GM20000 (cell line): ENCODE results near the gene DARS1.
"Not testable (repeated sequence)": the region's sequence is repeated elsewhere in the genome, so short reads cannot be mapped to it uniquely, and the experiment has no call there.

Experiments
- DNase-seq: peaks from one replicate; pipeline ENCODE4 v3.0.0; 2012; ENCODE audit warnings: low spot score
- CTCF ChIP-seq: IDR thresholded peaks from 2 replicates; pipeline ENCODE4 v1.5.1; 2012; ENCODE audit warnings: mild to moderate bottlenecking, control low read depth; ENCODE audit errors: extremely low read depth, missing control alignments

DARS1 gene

GRCh38 chr2:135899567-135899966, 85.9 kb downstream of the DARS1 start:
- TF ChIP-seq CTCF, result no peak
- no peak for DNase-seq

- no peak for TF ChIP-seq CTCF
- DNase-seq, result no peak
Measured at GRCh38 chr2:135898234-135898786, 87.1 kb downstream of the DARS1 start.

GRCh38 chr2:135894930-135895329, 90.5 kb downstream of the DARS1 start:
- DNase-seq, result no peak
- TF ChIP-seq CTCF, result no peak

- TF ChIP-seq CTCF, result no peak
- DNase-seq, result no peak
Measured at GRCh38 chr2:135893374-135893794, 92.0 kb downstream of the DARS1 start.

GRCh38 chr2:135890835-135891234, 94.6 kb downstream of the DARS1 start:
- DNase-seq, result no peak
- no peak for TF ChIP-seq CTCF

- TF ChIP-seq CTCF, result no peak
Measured at GRCh38 chr2:135890149-135890548, 95.3 kb downstream of the DARS1 start.

GRCh38 chr2:135888587-135888986, 96.8 kb downstream of the DARS1 start:
- DNase-seq, result not testable (repeated sequence)

More at GRCh38 chr2:135890149-135890548, 95.3 kb downstream of the DARS1 start:
- DNase-seq, result no peak

- DNase-seq, result no peak
- no peak for TF ChIP-seq CTCF
Measured at GRCh38 chr2:135885709-135886108, 99.7 kb downstream of the DARS1 start.
